ENCODE measurements around the gene POU4F3. TPM values are rescaled to one million over a fixed set of nuclear protein-coding genes. Genes with fewer than 3 reads are reported as not detected.

Gene POU4F3
- total and polyA plus RNA-seq, 10 donors = 0.03 to 0.16 (median 0.07) TPM; not detected in 6

GRCh38 chr5:146307796-146308195, 30.8 kb upstream of the POU4F3 start:
- no peak for DNase-seq
- TF ChIP-seq POLR2AphosphoS5 (IDR thresholded peaks at IDR 0.05) (no peak), POLR2A (IDR thresholded peaks at IDR 0.05) (no peak), CTCF (IDR thresholded peaks at IDR 0.05 in 8 of 11, conservative IDR thresholded peaks at IDR 0.05 in 3 of 11) (no peak)
- Histone ChIP-seq H3K4me3 (no peak overlapping the region), H3K4me1 (no peaks in the 10 kb centered on the region), H3K27ac (no peak overlapping the region), H3K27me3 (replicated peaks in 1 of 7) (no peaks in the 10 kb centered on the region), H3K9me3 (no peaks in the 10 kb centered on the region), H3K36me3 (no peaks in the 10 kb centered on the region)
- intact Hi-C loops (cut with DNase I; ENCODE audit: low total_unique reads) = no loop called here
- 71 to 83% (median 75%) methylated on average over 2 of the region's 2 CpGs for WGBS, 5 donors

- Histone ChIP-seq H3K27me3 (replicated peaks in 1 of 7) (peaks cover 0 to 13% (median 0%) of the 10 kb centered on the region in 7 donors), H3K36me3 (no peaks in the 10 kb centered on the region), H3K4me1 (no peaks in the 10 kb centered on the region), H3K9me3 (no peaks in the 10 kb centered on the region), H3K27ac (no peak overlapping the region), H3K4me3 (no peak overlapping the region)
- intact Hi-C loops (cut with DNase I; ENCODE audit: low total_unique reads) = no loop called here
- no peak for DNase-seq
- TF ChIP-seq CTCF (IDR thresholded peaks at IDR 0.05 in 8 of 11, conservative IDR thresholded peaks at IDR 0.05 in 3 of 11) (no peak), POLR2AphosphoS5 (IDR thresholded peaks at IDR 0.05) (no peak), POLR2A (IDR thresholded peaks at IDR 0.05) (no peak)
Measured at GRCh38 chr5:146310540-146310939, 28.1 kb upstream of the POU4F3 start.

- Histone ChIP-seq H3K27ac (no peak overlapping the region), H3K9me3 (no peaks in the 10 kb centered on the region), H3K4me1 (no peaks in the 10 kb centered on the region), H3K36me3 (no peaks in the 10 kb centered on the region), H3K4me3 (no peak overlapping the region), H3K27me3 (replicated peaks in 1 of 7) (peaks cover 0 to 18% (median 0%) of the 10 kb centered on the region in 7 donors)
- 91 to 94% (median 93%) methylated on average over 5 of the region's 5 CpGs for WGBS, 5 donors
- DNase-seq = no peak
- no peak for TF ChIP-seq POLR2AphosphoS5 (IDR thresholded peaks at IDR 0.05)
- no peak for TF ChIP-seq POLR2A (IDR thresholded peaks at IDR 0.05)
- TF ChIP-seq CTCF (IDR thresholded peaks at IDR 0.05 in 8 of 11, conservative IDR thresholded peaks at IDR 0.05 in 3 of 11) = no peak
- intact Hi-C loops (cut with DNase I; ENCODE audit: low total_unique reads) = no loop called here
Measured at GRCh38 chr5:146311278-146311677, 27.4 kb upstream of the POU4F3 start.

DNA sequence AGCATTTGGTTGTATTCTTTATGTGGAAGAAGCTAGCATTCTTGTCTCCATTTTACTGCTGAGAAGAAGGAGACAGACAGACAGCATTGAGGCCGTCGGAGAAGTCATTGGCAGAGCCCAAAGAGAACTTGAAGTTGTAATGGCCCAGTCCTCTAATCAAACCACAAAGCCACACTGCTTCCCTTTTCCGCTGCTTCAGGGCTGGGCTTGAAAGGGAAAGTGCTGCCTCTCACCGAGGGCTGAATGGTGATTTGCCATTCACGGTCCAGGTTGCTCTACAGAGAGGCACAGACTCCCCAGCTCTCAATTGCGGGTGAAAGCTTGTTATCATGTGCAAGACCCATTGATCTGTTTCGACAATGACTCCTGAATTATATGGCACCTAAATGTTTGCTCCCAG, 25.6 kb upstream of the POU4F3 start:
- 15 to 28% (median 17%) methylated on average over 7 of the region's 7 CpGs for WGBS, 5 donors
- Histone ChIP-seq H3K27me3 (replicated peaks in 1 of 7) (peaks cover 0 to 18% (median 0%) of the 10 kb centered on the region in 7 donors), H3K4me3 (no peak overlapping the region), H3K27ac (no peak overlapping the region), H3K9me3 (no peaks in the 10 kb centered on the region), H3K4me1 (no peaks in the 10 kb centered on the region), H3K36me3 (no peaks in the 10 kb centered on the region)
- intact Hi-C loops (cut with DNase I; ENCODE audit: low total_unique reads) = no loop called here
- TF ChIP-seq POLR2AphosphoS5 (IDR thresholded peaks at IDR 0.05) = no peak
- no peak for TF ChIP-seq POLR2A (IDR thresholded peaks at IDR 0.05)
- no peak for DNase-seq

GRCh38 chr5:146321571-146321970, 17.1 kb upstream of the POU4F3 start:
- H3K27me3 ChIP-seq (replicated peaks in 1 of 7) = peaks cover 0 to 7% (median 0%) of the 10 kb centered on the region in 7 donors
- H3K36me3 ChIP-seq = no peaks in the 10 kb centered on the region
- no peaks in the 10 kb centered on the region for H3K4me1 ChIP-seq
- intact Hi-C loops (cut with DNase I; ENCODE audit: low total_unique reads) = no loop called here
- DNase-seq = no peak
- H3K9me3 ChIP-seq = peaks cover 0 to 5% (median 0%) of the 10 kb centered on the region in 8 donors
- 88 to 98% (median 93%) methylated on average over 1 of the region's 1 CpG for WGBS, 5 donors
- TF ChIP-seq POLR2AphosphoS5 (IDR thresholded peaks at IDR 0.05) (no peak), POLR2A (IDR thresholded peaks at IDR 0.05) (no peak), CTCF (IDR thresholded peaks at IDR 0.05 in 8 of 11, conservative IDR thresholded peaks at IDR 0.05 in 3 of 11) (no peak)
- H3K4me3 ChIP-seq = no peak overlapping the region
- no peak overlapping the region for H3K27ac ChIP-seq

Data from spleen (tissue), 11 donors.